ENCODE results near the gene FCRLB. TPM values are rescaled to one million over a fixed set of nuclear protein-coding genes. Genes with fewer than 3 reads are reported as not detected.
A peak's percentile ranks its signal among the peaks of the same experiment; 100 is the strongest.
"Not testable (repeated sequence)": the region's sequence is repeated elsewhere in the genome, so short reads cannot be mapped to it uniquely, and the experiment has no call there.

The FCRLB gene
- total and polyA plus RNA-seq, 2 experiments from 2014 or later = 0.37 to 0.56 TPM

DNA sequence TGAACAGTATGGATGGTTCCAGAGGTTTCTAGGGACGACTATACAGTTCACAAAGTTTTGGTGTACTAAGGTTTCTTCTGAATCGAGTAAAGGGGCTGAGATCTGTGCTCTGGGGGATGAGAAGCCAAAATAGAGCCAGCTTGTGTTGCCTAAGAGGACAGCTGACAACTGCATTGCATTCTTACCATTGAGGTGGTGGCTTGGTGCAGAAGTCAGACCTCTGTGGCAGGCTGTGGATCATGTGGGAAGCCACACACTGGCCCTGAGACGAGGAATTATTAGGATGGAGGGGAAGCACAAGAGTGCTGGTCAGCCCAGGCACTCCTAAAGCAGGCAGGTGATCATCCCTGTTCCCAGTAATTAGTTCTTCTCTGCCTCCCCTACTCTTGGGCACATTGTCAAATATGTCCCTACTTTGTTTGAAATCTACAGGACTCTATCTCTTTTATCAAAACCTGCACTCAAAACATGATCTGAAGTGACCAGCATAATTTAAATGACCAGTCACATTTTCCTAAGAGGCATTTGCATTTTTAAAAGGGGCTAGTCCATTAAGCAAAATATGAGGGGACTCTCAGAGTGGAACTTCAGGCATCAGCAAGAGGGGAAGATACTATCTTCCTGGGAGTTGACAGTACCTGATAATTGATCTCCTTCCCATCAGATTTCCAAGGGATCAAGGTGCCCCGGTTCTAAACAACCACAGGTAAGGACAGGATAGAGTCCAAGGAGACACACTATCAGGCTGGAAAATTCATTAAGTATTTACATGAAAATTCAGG, at the start of gene FCRLB (continued):
- no peak for TF ChIP-seq EZH2 (IDR thresholded peaks at IDR 0.05; ENCODE audit: low read depth, unreplicated experiment)
- TF ChIP-seq POLR2AphosphoS5 (IDR thresholded peaks at IDR 0.05; ENCODE audit: low read depth) = no peak

- H3K27ac Mint-ChIP-seq; H3K36me3 Mint-ChIP-seq (ENCODE audit: low read depth); H3K4me3 ChIP-seq; H3K27me3 ChIP-seq (ENCODE audit: insufficient read depth); H3K36me3 ChIP-seq (ENCODE audit: insufficient read depth); H3K9me2 ChIP-seq (ENCODE audit: insufficient read depth); H3K27me3 Mint-ChIP-seq (ENCODE audit: insufficient read depth, low read depth, poor library complexity); H4K20me1 ChIP-seq (replicated peaks; ENCODE audit: insufficient read depth); H3K9me3 Mint-ChIP-seq; H3K79me2 ChIP-seq (replicated peaks; ENCODE audit: insufficient read depth); H3K4me2 ChIP-seq; H3F3A ChIP-seq (replicated peaks; ENCODE audit: low read depth); H3K27ac ChIP-seq (ENCODE audit: low read depth); H2AFZ ChIP-seq; DNase-seq (ENCODE audit: low spot score); H3K4me3 Mint-ChIP-seq; H3K4me1 ChIP-seq (ENCODE audit: insufficient read depth): not testable (repeated sequence)
- peaks cover 23% of the 10 kb centered on the region for H3K4me1 Mint-ChIP-seq
- ATAC-seq = peak; percentile 32
Observed at GRCh38 chr1:161673437-161673836, 47.9 kb upstream of the FCRLB start.

GRCh38 chr1:161674447-161674846, 46.9 kb upstream of the FCRLB start:
- not testable (repeated sequence) for ATAC-seq

GRCh38 chr1:161674908-161675307, 46.4 kb upstream of the FCRLB start:
- not testable (repeated sequence) for H3K4me3 Mint-ChIP-seq; H3K27ac Mint-ChIP-seq; H3F3A ChIP-seq (replicated peaks; ENCODE audit: low read depth); H3K27me3 Mint-ChIP-seq (ENCODE audit: insufficient read depth, low read depth, poor library complexity); DNase-seq (ENCODE audit: low spot score); ATAC-seq; H3K9me2 ChIP-seq (ENCODE audit: insufficient read depth); H3K4me3 ChIP-seq; H3K36me3 ChIP-seq (ENCODE audit: insufficient read depth); H3K27me3 ChIP-seq (ENCODE audit: insufficient read depth); H3K79me2 ChIP-seq (replicated peaks; ENCODE audit: insufficient read depth); H3K27ac ChIP-seq (ENCODE audit: low read depth); H2AFZ ChIP-seq; H3K36me3 Mint-ChIP-seq (ENCODE audit: low read depth); H3K4me1 ChIP-seq (ENCODE audit: insufficient read depth); H3K4me2 ChIP-seq; H3K9me3 Mint-ChIP-seq; H4K20me1 ChIP-seq (replicated peaks; ENCODE audit: insufficient read depth)
- H3K4me1 Mint-ChIP-seq = peaks cover 23% of the 10 kb centered on the region

More at GRCh38 chr1:161674447-161674846, 46.9 kb upstream of the FCRLB start:
- DNase-seq (ENCODE audit: low spot score); H3K4me3 Mint-ChIP-seq; H3K27me3 ChIP-seq (ENCODE audit: insufficient read depth); H3K4me1 ChIP-seq (ENCODE audit: insufficient read depth); H3F3A ChIP-seq (replicated peaks; ENCODE audit: low read depth); H3K9me2 ChIP-seq (ENCODE audit: insufficient read depth); H3K79me2 ChIP-seq (replicated peaks; ENCODE audit: insufficient read depth); H2AFZ ChIP-seq; H3K36me3 Mint-ChIP-seq (ENCODE audit: low read depth); H4K20me1 ChIP-seq (replicated peaks; ENCODE audit: insufficient read depth); H3K4me3 ChIP-seq; H3K27me3 Mint-ChIP-seq (ENCODE audit: insufficient read depth, low read depth, poor library complexity); H3K36me3 ChIP-seq (ENCODE audit: insufficient read depth); H3K27ac ChIP-seq (ENCODE audit: low read depth); H3K9me3 Mint-ChIP-seq; H3K27ac Mint-ChIP-seq; H3K4me2 ChIP-seq: not testable (repeated sequence)
- peaks cover 23% of the 10 kb centered on the region for H3K4me1 Mint-ChIP-seq

DNA sequence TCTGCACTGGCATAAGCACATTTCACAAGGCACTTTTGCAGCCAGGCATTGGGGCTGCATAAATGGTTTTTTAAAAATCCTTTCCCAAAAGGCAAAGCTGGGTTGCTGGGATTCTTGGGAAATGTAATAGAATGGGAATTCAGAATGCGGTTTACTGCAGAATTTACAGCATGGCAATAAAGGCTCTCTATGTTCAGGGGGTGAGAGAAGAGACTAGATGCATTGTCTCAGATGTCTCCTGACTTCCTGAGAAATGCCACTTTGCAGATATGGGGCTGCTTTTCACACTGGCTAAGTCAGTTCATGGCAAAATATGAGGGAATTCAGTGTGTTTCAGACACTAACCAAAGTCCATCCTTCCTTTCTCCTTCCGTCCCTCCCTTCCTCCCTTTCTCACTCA, 44.9 kb upstream of the FCRLB start:
- Histone ChIP-seq H3K27ac (ENCODE audit: low read depth) (no peak overlapping the region), H2AFZ (peak overlapping the region; percentile 91; the same call in 1 of the 2 replicates), H4K20me1 (replicated peaks; ENCODE audit: insufficient read depth) (no peaks in the 10 kb centered on the region), H3K36me3 (ENCODE audit: insufficient read depth) (no peaks in the 10 kb centered on the region), H3K4me2 (no peak overlapping the region), H3K4me1 (ENCODE audit: insufficient read depth) (0 out of 2 replicates have a peak, but pooled peaks cover 3% of the 10 kb centered on the region), H3K4me3 (no peak overlapping the region), H3F3A (replicated peaks; ENCODE audit: low read depth) (no peaks in the 10 kb centered on the region), H3K27me3 (ENCODE audit: insufficient read depth) (no peaks in the 10 kb centered on the region), H3K79me2 (replicated peaks; ENCODE audit: insufficient read depth) (no peaks in the 10 kb centered on the region), H3K9me2 (ENCODE audit: insufficient read depth) (no peaks in the 10 kb centered on the region)
- Mint-ChIP-seq H3K4me1 (peaks cover 16% of the 10 kb centered on the region), H3K27ac (no peak overlapping the region), H3K27me3 (ENCODE audit: insufficient read depth, low read depth, poor library complexity) (no peaks in the 10 kb centered on the region), H3K4me3 (no peak overlapping the region), H3K36me3 (ENCODE audit: low read depth) (no peaks in the 10 kb centered on the region), H3K9me3 (no peaks in the 10 kb centered on the region)
- DNase-seq (ENCODE audit: low spot score) (no peak), ATAC-seq (no peak)
- no peak for TF ChIP-seq ETS1 (IDR thresholded peaks at IDR 0.05)
- TF ChIP-seq EZH2phosphoT487 (IDR thresholded peaks at IDR 0.05; ENCODE audit: unreplicated experiment) = no peak
- TF ChIP-seq, protein P1, sequence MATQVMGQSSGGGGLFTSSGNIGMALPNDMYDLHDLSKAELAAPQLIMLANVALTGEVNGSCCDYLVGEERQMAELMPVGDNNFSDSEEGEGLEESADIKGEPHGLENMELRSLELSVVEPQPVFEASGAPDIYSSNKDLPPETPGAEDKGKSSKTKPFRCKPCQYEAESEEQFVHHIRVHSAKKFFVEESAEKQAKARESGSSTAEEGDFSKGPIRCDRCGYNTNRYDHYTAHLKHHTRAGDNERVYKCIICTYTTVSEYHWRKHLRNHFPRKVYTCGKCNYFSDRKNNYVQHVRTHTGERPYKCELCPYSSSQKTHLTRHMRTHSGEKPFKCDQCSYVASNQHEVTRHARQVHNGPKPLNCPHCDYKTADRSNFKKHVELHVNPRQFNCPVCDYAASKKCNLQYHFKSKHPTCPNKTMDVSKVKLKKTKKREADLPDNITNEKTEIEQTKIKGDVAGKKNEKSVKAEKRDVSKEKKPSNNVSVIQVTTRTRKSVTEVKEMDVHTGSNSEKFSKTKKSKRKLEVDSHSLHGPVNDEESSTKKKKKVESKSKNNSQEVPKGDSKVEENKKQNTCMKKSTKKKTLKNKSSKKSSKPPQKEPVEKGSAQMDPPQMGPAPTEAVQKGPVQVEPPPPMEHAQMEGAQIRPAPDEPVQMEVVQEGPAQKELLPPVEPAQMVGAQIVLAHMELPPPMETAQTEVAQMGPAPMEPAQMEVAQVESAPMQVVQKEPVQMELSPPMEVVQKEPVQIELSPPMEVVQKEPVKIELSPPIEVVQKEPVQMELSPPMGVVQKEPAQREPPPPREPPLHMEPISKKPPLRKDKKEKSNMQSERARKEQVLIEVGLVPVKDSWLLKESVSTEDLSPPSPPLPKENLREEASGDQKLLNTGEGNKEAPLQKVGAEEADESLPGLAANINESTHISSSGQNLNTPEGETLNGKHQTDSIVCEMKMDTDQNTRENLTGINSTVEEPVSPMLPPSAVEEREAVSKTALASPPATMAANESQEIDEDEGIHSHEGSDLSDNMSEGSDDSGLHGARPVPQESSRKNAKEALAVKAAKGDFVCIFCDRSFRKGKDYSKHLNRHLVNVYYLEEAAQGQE (IDR thresholded peaks at IDR 0.05; ENCODE audit: unreplicated experiment) = no peak
- no peak for TF ChIP-seq STAT1 (IDR thresholded peaks at IDR 0.05; ENCODE audit: unreplicated experiment)

Measured in GM23338 (cell line).